ENCODE measurements around the gene DLD.

The DLD gene

GRCh38 chr7:107957436-107957835, 66.5 kb downstream of the DLD start:
- Histone ChIP-seq H4K20me1 (ENCODE audit: insufficient read depth, low read length) (no peaks in the 10 kb centered on the region), H3K9ac (ENCODE audit: low read depth, low read length) (no peak overlapping the region), H3K4me1 (ENCODE audit: insufficient read depth, low read length) (no peaks in the 10 kb centered on the region), H3K9me3 (ENCODE audit: insufficient read depth, low read length, severe bottlenecking) (no peaks in the 10 kb centered on the region), H3K79me2 (ENCODE audit: insufficient read depth, low read length) (no peaks in the 10 kb centered on the region), H2AFZ (ENCODE audit: low read depth, low read length) (no peak overlapping the region), H3K4me3 (ENCODE audit: low read depth in 1 of 2, low read length in 2 of 2) (no peak overlapping the region), H3K27ac (ENCODE audit: low read length) (no peak overlapping the region), H3K36me3 (ENCODE audit: insufficient read depth, low read length) (no peaks in the 10 kb centered on the region), H3K4me2 (ENCODE audit: insufficient read depth, low read length) (no peak overlapping the region), H3K27me3 (ENCODE audit: insufficient read depth, low read length, poor library complexity) (peaks cover 18% of the 10 kb centered on the region)
- ATAC-seq (ENCODE audit: insufficient read depth, low read depth) (no peak), DNase-seq (no peak)
- TF ChIP-seq EZH2 (IDR thresholded peaks at IDR 0.05; ENCODE audit: borderline replicate concordance, low read depth, low read length, severe bottlenecking): no peak
- no peak for TF ChIP-seq CTCF (IDR thresholded peaks at IDR 0.05; ENCODE audit: borderline replicate concordance, extremely low read depth, low read length, poor library complexity, severe bottlenecking)

GRCh38 chr7:107958764-107959526, 68.0 kb downstream of the DLD start:
- Histone ChIP-seq H3K9me3 (ENCODE audit: insufficient read depth, low read length, severe bottlenecking) (no peaks in the 10 kb centered on the region), H3K4me3 (ENCODE audit: low read depth in 1 of 2, low read length in 2 of 2) (no peak overlapping the region), H3K27ac (ENCODE audit: low read length) (no peak overlapping the region), H2AFZ (ENCODE audit: low read depth, low read length) (no peak overlapping the region), H3K27me3 (ENCODE audit: insufficient read depth, low read length, poor library complexity) (peaks cover 18% of the 10 kb centered on the region), H3K79me2 (ENCODE audit: insufficient read depth, low read length) (no peaks in the 10 kb centered on the region), H3K4me2 (ENCODE audit: insufficient read depth, low read length) (no peak overlapping the region), H3K4me1 (ENCODE audit: insufficient read depth, low read length) (no peaks in the 10 kb centered on the region), H3K9ac (ENCODE audit: low read depth, low read length) (no peak overlapping the region), H3K36me3 (ENCODE audit: insufficient read depth, low read length) (no peaks in the 10 kb centered on the region), H4K20me1 (ENCODE audit: insufficient read depth, low read length) (no peaks in the 10 kb centered on the region)
- DNase-seq (no peak), ATAC-seq (ENCODE audit: insufficient read depth, low read depth) (no peak)
- no peak for TF ChIP-seq CTCF (IDR thresholded peaks at IDR 0.05; ENCODE audit: borderline replicate concordance, extremely low read depth, low read length, poor library complexity, severe bottlenecking)
- TF ChIP-seq EZH2 (IDR thresholded peaks at IDR 0.05; ENCODE audit: borderline replicate concordance, low read depth, low read length, severe bottlenecking): no peak

- Histone ChIP-seq H3K9ac (ENCODE audit: low read depth, low read length) (no peak overlapping the region), H2AFZ (ENCODE audit: low read depth, low read length) (no peak overlapping the region), H3K4me3 (ENCODE audit: low read depth in 1 of 2, low read length in 2 of 2) (no peak overlapping the region), H4K20me1 (ENCODE audit: insufficient read depth, low read length) (no peaks in the 10 kb centered on the region), H3K27me3 (ENCODE audit: insufficient read depth, low read length, poor library complexity) (peaks cover 18% of the 10 kb centered on the region), H3K79me2 (ENCODE audit: insufficient read depth, low read length) (no peaks in the 10 kb centered on the region), H3K9me3 (ENCODE audit: insufficient read depth, low read length, severe bottlenecking) (no peaks in the 10 kb centered on the region), H3K4me2 (ENCODE audit: insufficient read depth, low read length) (no peak overlapping the region), H3K27ac (ENCODE audit: low read length) (no peak overlapping the region), H3K4me1 (ENCODE audit: insufficient read depth, low read length) (no peaks in the 10 kb centered on the region), H3K36me3 (ENCODE audit: insufficient read depth, low read length) (no peaks in the 10 kb centered on the region)
- TF ChIP-seq EZH2 (IDR thresholded peaks at IDR 0.05; ENCODE audit: borderline replicate concordance, low read depth, low read length, severe bottlenecking): no peak
- no peak for TF ChIP-seq CTCF (IDR thresholded peaks at IDR 0.05; ENCODE audit: borderline replicate concordance, extremely low read depth, low read length, poor library complexity, severe bottlenecking)
- ATAC-seq (ENCODE audit: insufficient read depth, low read depth) (no peak), DNase-seq (no peak)
These were observed 68.5 kb downstream of the DLD start for GRCh38 chr7:107959527-107959898.

Data from DND-41 (cell line).